ENCODE results near the gene FASN.

Gene FASN

DNA sequence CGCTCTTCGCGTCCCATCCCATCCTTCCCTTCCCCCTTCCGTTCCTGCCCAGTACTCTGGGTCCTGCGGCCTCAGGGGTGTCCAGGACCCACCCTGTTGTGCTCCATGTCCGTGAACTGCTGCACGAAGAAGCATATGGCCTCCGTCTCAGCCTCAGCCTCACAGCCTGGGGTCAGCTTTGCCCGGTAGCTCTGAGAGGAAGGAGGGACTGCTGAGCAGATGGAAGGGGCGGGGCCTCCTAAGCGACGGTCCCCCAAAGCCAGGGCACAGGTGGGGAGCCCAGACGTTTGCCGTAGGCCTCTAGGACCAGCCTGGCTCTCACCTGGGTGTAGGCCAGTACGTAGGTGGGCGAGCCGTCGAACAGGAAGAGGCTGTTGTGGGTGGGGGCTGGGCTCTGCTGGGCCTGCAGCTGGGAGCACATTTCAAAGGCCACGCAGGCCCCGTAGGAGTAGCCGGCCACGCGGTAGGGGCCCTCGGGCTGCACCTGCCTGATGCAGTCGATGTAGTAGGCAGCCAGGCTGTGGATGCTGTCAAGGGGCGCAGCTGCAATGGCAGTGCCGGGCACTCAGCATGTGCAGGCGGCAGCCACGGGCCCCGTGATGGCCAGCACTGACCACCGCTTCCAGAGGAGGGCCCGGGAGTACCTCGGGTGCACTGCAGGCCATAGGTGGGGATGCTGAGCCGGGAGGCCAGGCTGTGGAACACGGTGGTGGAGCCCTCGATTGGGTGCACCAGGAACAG is 17.8 kb downstream of the FASN start:
- Mint-ChIP-seq H3K4me3 (no peak overlapping the region), H3K4me1 (no peaks in the 10 kb centered on the region), H3K27ac (ENCODE audit: low read depth) (no peak overlapping the region), H3K27me3 (no peaks in the 10 kb centered on the region), H3K36me3 (ENCODE audit: insufficient read depth) (peaks cover 28% of the 10 kb centered on the region), H3K9me3 (no peaks in the 10 kb centered on the region)
- ATAC-seq (replicated peaks; ENCODE audit: extremely low read depth, poor library complexity, severe bottlenecking) (no peak), DNase-seq (ENCODE audit: low spot score in 2 of 2) (no peak)

DNA sequence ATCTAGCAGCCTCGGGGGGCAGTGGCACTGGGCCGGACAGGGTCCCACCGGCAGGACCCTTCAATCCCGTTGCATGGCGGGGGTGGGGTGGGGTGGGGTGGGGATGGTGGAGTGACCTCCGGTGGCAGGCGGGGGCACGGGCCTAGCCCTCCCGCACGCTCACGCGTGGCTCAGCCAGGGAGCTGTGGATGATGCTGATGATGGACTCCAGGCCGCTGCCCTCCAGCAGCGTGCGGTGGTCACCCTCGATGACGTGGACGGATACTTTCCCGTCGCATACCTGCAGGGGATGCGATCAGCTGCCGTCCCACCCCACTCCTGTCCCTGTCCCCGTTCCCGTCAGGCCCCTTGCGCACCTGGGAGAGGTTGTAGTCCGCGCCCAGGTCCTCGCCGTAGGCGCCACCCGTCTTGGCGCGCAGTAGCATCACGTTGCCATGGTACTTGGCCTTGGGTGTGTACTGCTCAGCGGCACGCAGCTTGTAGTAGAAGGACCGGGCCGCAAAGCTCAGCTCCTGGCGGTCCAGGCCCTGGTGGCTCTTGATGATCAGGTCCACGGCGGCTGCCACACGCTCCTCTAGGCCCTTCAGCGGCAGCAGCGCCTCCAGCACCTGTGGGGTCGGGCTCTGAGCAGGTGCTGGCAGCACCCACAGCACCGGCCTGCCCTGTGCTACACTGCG is 18.9 kb downstream of the FASN start:
- Mint-ChIP-seq H3K9me3 (no peaks in the 10 kb centered on the region), H3K4me3 (no peak overlapping the region), H3K27ac (ENCODE audit: low read depth) (no peak overlapping the region), H3K4me1 (no peaks in the 10 kb centered on the region), H3K36me3 (ENCODE audit: insufficient read depth) (peaks cover 23% of the 10 kb centered on the region), H3K27me3 (no peaks in the 10 kb centered on the region)
- DNase-seq (ENCODE audit: low spot score in 2 of 2): no peak
- ATAC-seq (replicated peaks; ENCODE audit: extremely low read depth, poor library complexity, severe bottlenecking): no peak

GRCh38 chr17:82078433-82078832 is 19.6 kb downstream of the FASN start:
- no peaks in the 10 kb centered on the region for H3K9me3 Mint-ChIP-seq
- H3K4me3 Mint-ChIP-seq: no peak overlapping the region
- no peak for DNase-seq (ENCODE audit: low spot score in 2 of 2)
- no peaks in the 10 kb centered on the region for H3K27me3 Mint-ChIP-seq
- H3K36me3 Mint-ChIP-seq (ENCODE audit: insufficient read depth): peaks cover 18% of the 10 kb centered on the region
- ATAC-seq (replicated peaks; ENCODE audit: extremely low read depth, poor library complexity, severe bottlenecking): no peak
- no peaks in the 10 kb centered on the region for H3K4me1 Mint-ChIP-seq
- H3K27ac Mint-ChIP-seq (ENCODE audit: low read depth): no peak overlapping the region

- ATAC-seq (replicated peaks; ENCODE audit: extremely low read depth, poor library complexity, severe bottlenecking) (no peak), DNase-seq (ENCODE audit: low spot score in 2 of 2) (no peak)
- no peaks in the 10 kb centered on the region for H3K4me1 Mint-ChIP-seq
These were observed 20.2 kb downstream of the FASN start for GRCh38 chr17:82077617-82078358.

DNA sequence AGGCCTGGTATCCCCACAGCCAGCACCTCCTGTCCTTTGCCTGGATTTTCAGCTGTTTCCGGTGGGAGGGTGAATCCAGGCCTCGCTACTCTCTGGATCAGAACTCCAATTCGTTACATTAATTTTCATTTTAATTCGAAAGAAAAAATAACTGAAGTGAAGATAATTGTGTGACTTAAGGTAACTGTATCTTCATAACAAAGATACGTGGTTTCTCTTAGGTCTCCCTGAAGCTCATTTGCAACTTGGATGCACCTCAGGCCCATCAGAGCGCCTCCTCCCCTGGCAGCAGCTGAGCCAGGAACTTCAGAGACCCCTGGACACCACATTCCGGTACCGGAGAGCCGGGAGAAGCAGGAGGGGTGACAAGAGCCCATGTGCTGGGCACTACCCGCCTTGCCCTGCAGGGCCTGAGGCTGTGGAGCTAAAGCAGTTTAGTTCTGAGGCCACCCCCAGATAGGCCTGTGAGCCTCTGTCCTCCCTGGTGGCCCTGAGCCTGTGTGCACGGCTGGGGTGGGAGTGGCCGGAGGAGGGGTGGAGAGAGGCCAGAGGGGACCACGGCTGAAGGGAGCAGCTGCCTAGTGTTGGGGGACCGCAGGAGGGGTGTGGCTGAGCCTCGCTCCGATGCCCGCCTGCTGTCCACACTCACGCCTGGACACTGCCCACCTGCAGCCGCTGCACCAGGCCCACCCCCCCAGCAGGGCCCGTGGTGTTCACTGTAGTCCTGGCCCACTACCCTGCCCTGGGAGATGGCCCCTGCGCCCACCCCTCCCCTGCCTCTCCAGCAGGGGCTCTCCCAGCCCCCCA is 21.0 kb downstream of the FASN start:
- Mint-ChIP-seq H3K27me3 (no peaks in the 10 kb centered on the region), H3K9me3 (no peaks in the 10 kb centered on the region), H3K4me1 (no peaks in the 10 kb centered on the region), H3K36me3 (ENCODE audit: insufficient read depth) (peaks cover 13% of the 10 kb centered on the region), H3K27ac (ENCODE audit: low read depth) (no peak overlapping the region), H3K4me3 (no peak overlapping the region)
- no peak for ATAC-seq (replicated peaks; ENCODE audit: extremely low read depth, poor library complexity, severe bottlenecking)
- no peak for DNase-seq (ENCODE audit: low spot score in 2 of 2)

More at GRCh38 chr17:82077617-82078358, 20.2 kb downstream of the FASN start:
- H3K4me3 Mint-ChIP-seq: no peak overlapping the region
- no peaks in the 10 kb centered on the region for H3K27me3 Mint-ChIP-seq
- peaks cover 13% of the 10 kb centered on the region for H3K36me3 Mint-ChIP-seq (ENCODE audit: insufficient read depth)
- H3K27ac Mint-ChIP-seq (ENCODE audit: low read depth): no peak overlapping the region
- H3K9me3 Mint-ChIP-seq: no peaks in the 10 kb centered on the region

GRCh38 chr17:82076018-82076784 is 21.8 kb downstream of the FASN start:
- DNase-seq (ENCODE audit: low spot score in 2 of 2) (no peak), ATAC-seq (replicated peaks; ENCODE audit: extremely low read depth, poor library complexity, severe bottlenecking) (no peak)
- Mint-ChIP-seq H3K9me3 (no peaks in the 10 kb centered on the region), H3K4me3 (no peak overlapping the region), H3K4me1 (no peaks in the 10 kb centered on the region), H3K36me3 (ENCODE audit: insufficient read depth) (peaks cover 13% of the 10 kb centered on the region), H3K27ac (ENCODE audit: low read depth) (no peak overlapping the region), H3K27me3 (no peaks in the 10 kb centered on the region)

DNA sequence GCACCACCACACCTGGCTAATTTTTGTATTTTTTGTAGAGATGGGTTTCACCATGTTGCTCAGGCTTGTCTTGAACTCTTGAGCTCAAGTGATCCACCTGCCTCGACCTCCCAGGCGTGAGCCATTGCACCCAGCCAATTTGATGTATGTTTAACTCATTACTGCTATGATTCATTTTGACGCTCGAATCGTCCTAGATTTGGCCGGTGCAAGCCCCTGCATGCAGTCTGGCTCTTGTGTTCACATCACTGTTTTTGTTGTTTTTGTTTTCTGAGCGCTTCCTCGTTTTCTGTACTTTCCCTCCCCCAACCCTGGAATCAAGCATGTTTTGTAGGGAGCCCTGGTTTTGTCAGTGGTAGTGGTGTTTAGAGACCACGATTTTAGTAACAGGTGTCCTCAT is 24.6 kb downstream of the FASN start:
- Mint-ChIP-seq H3K27me3 (no peaks in the 10 kb centered on the region), H3K4me1 (no peaks in the 10 kb centered on the region), H3K9me3 (no peaks in the 10 kb centered on the region), H3K27ac (ENCODE audit: low read depth) (no peak overlapping the region), H3K36me3 (ENCODE audit: insufficient read depth) (peaks cover 5% of the 10 kb centered on the region), H3K4me3 (no peak overlapping the region)
- DNase-seq (ENCODE audit: low spot score in 2 of 2) (no peak), ATAC-seq (replicated peaks; ENCODE audit: extremely low read depth, poor library complexity, severe bottlenecking) (no peak)

GRCh38 chr17:82072827-82073226 is 25.2 kb downstream of the FASN start:
- no peak overlapping the region for H3K27ac Mint-ChIP-seq (ENCODE audit: low read depth)
- peaks cover 4% of the 10 kb centered on the region for H3K36me3 Mint-ChIP-seq (ENCODE audit: insufficient read depth)
- no peaks in the 10 kb centered on the region for H3K4me1 Mint-ChIP-seq
- DNase-seq (ENCODE audit: low spot score in 2 of 2) (no peak), ATAC-seq (replicated peaks; ENCODE audit: extremely low read depth, poor library complexity, severe bottlenecking) (no peak)
- no peaks in the 10 kb centered on the region for H3K27me3 Mint-ChIP-seq
- no peak overlapping the region for H3K4me3 Mint-ChIP-seq
- H3K9me3 Mint-ChIP-seq: no peaks in the 10 kb centered on the region

GRCh38 chr17:82070611-82071010 is 27.4 kb downstream of the FASN start:
- Mint-ChIP-seq H3K36me3 (ENCODE audit: insufficient read depth) (peaks cover 6% of the 10 kb centered on the region), H3K9me3 (no peaks in the 10 kb centered on the region), H3K4me3 (no peak overlapping the region), H3K27me3 (no peaks in the 10 kb centered on the region), H3K27ac (ENCODE audit: low read depth) (no peak overlapping the region), H3K4me1 (peaks cover 7% of the 10 kb centered on the region)
- no peak for DNase-seq (ENCODE audit: low spot score in 2 of 2)
- ATAC-seq (replicated peaks; ENCODE audit: extremely low read depth, poor library complexity, severe bottlenecking): no peak

GRCh38 chr17:82065638-82066303 is 32.3 kb downstream of the FASN start, which contains the start of gene DUS1L:
Gene DUS1L (minus strand): TSS chr17:82065804. CDS start chr17:82065059, 745 bp downstream.
- H3K9me3 Mint-ChIP-seq: no peaks in the 10 kb centered on the region
- H3K4me3 Mint-ChIP-seq: peak within 1 kb of the TSS; percentile 77
- H3K27me3 Mint-ChIP-seq: no peaks in the 10 kb centered on the region
- peak; percentile 54 to 63 for DNase-seq (ENCODE audit: low spot score in 2 of 2)
- H3K27ac Mint-ChIP-seq (ENCODE audit: low read depth): peak within 1 kb of the TSS; percentile 92
- peak; percentile 85 for ATAC-seq (replicated peaks; ENCODE audit: extremely low read depth, poor library complexity, severe bottlenecking)
- H3K4me1 Mint-ChIP-seq: peaks cover 7% of the 10 kb centered on the region
- H3K36me3 Mint-ChIP-seq (ENCODE audit: insufficient read depth): peaks cover 10% of the 10 kb centered on the region

DNA sequence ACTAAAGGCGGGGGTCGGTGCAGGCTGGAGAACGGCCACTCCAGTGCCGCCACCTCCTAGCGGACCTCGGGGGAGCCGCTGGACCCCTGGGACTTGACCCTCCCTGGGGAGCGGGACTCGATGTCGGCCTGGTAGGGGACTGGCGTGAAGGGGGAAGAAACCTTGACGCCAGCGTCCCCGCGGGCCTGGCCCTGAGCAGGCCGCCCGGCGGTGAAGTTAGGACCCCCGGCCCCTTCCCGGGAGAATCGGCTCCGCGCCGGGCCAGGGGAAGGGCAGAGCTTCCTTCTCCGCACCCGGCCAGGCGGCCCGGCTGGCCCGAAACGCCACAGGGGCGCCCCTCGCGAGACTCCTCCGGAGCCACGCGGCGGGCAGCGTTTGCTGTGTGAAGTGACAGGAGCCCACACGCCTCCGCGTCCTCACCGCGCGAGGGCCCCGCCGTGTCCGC is 32.8 kb downstream of the FASN start:
- DNase-seq (ENCODE audit: low spot score in 2 of 2) (no peak), ATAC-seq (replicated peaks; ENCODE audit: extremely low read depth, poor library complexity, severe bottlenecking) (peak; percentile 66)
- Mint-ChIP-seq H3K4me3 (peak overlapping the region; percentile 77), H3K27me3 (no peaks in the 10 kb centered on the region), H3K4me1 (peaks cover 7% of the 10 kb centered on the region), H3K9me3 (no peaks in the 10 kb centered on the region), H3K36me3 (ENCODE audit: insufficient read depth) (peaks cover 10% of the 10 kb centered on the region), H3K27ac (ENCODE audit: low read depth) (peak overlapping the region; percentile 92)

Data from central memory CD8-positive, alpha-beta T cell (primary cell).